Body of pancreas (tissue), 4 donors: ENCODE measurements around the gene BAG5.

Experiments
- CTCF ChIP-seq, 7 experiments: fragments of 450-650 bp in 4 of 7; fragments of 200-600 bp in 3 of 7; sonication (generic) in 3 of 7; IDR thresholded peaks; one replicate each; pipeline ENCODE4 v1.5.1; 2016 to 2019; ENCODE audit warnings: antibody characterized with exemption in 7 of 7
- POLR2A ChIP-seq, 3 donors: fragments of 450-650 bp; IDR thresholded peaks; one replicate each; pipeline ENCODE4 v1.6.1; 2016; ENCODE audit warnings: antibody characterized with exemption in 3 of 3, mild to moderate bottlenecking in 2 of 3

GRCh38 chr14:103552011-103552845 lies 10.2 kb downstream of the BAG5 start:
- TF ChIP-seq POLR2A (IDR thresholded peaks at IDR 0.05) (no peak), CTCF (IDR thresholded peaks at IDR 0.05) (no peak)
